Heart left ventricle (tissue), 13 donors: ENCODE results near the gene COCH.

Experiments
- POLR2A ChIP-seq, 2 donors: fragments of 450-650 bp; IDR thresholded peaks; one replicate each; pipeline ENCODE4 v1.6.1; 2017; ENCODE audit warnings: antibody characterized with exemption in 2 of 2, mild to moderate bottlenecking in 2 of 2, moderate library complexity in 2 of 2
- TF ChIP-seq, protein P1 (sequence below), 12 donors: fragments of 200-600 bp; sonication (generic) in 4 of 12; IDR thresholded peaks; one replicate each; pipeline versions ENCODE4 v1.5.0 to v1.8.0; 2018 to 2022; ENCODE audit warnings: antibody characterized with exemption in 12 of 12, mild to moderate bottlenecking in 5 of 12
- donor health status: ischemic (EF 13 %, LVEDD 7.1; RV severe dilation, severe dysfunction).
- donor health status: DM: no; HTN: yes; CAD: no.
- donor health status: DM: no; HTN: no; CAD: no.
- donor health status: ischemic (EF 25% LVEDD 6.9; RV normal size, moderate dysfunction).
- donor health status: ischemic (EF 25% LVEDD 5.7; RV mildly dilated, moderate dysfunction).
- donor health status: ischemic (EF 35%, LVEDD 5.7; RV mildly dilated, moderate dysfunction).
- donor health status: nonischemic (EF 11% LVEDD 7.7; RV severe dilation, severe dysfunction).
- donor health status: DM: yes; HTN: yes; CAD: no.
- donor health status: PGD.
- donor health status: ischemic (EF 29% LVEDD 5.4; RV normal size, mild dysfunction).
- donor health status: nonischemic (EF 23%, LVEDD 6.1; RV moderate dilation, normal function).

DNA sequence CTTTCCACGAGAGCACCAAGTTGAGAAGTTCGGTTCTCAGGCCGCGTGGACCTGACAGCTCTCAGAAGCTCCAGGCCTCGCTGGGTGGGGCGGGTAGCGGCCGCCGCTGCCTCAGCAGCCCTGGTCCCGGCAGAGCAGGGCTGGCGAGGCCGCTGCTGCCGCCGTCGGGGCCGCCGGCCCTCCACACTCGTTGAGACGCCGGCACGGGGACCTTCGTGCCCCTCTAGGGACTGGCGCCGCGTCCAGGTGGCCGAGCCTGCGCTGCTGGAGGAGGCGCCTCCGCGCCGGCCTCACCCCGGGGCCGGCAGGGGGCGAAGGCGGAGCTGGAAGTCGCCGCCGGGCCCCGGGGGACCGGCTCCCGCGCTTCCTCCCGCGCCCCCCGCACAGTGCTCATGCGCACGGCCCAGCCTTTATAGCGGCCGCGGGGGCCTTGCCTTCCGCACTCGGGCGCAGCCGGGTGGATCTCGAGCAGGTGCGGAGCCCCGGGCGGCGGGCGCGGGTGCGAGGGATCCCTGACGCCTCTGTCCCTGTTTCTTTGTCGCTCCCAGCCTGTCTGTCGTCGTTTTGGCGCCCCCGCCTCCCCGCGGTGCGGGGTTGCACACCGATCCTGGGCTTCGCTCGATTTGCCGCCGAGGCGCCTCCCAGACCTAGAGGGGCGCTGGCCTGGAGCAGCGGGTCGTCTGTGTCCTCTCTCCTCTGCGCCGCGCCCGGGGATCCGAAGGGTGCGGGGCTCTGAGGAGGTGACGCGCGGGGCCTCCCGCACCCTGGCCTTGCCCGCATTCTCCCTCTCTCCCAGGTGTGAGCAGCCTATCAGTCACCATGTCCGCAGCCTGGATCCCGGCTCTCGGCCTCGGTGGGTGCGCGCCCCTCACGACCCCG is at the start of gene COCH:
- TF ChIP-seq, protein P1, sequence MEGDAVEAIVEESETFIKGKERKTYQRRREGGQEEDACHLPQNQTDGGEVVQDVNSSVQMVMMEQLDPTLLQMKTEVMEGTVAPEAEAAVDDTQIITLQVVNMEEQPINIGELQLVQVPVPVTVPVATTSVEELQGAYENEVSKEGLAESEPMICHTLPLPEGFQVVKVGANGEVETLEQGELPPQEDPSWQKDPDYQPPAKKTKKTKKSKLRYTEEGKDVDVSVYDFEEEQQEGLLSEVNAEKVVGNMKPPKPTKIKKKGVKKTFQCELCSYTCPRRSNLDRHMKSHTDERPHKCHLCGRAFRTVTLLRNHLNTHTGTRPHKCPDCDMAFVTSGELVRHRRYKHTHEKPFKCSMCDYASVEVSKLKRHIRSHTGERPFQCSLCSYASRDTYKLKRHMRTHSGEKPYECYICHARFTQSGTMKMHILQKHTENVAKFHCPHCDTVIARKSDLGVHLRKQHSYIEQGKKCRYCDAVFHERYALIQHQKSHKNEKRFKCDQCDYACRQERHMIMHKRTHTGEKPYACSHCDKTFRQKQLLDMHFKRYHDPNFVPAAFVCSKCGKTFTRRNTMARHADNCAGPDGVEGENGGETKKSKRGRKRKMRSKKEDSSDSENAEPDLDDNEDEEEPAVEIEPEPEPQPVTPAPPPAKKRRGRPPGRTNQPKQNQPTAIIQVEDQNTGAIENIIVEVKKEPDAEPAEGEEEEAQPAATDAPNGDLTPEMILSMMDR (IDR thresholded peaks at IDR 0.05) = peak in 11 of 12 donors; percentile 7 to 46 (median 30)
- TF ChIP-seq POLR2A (IDR thresholded peaks at IDR 0.05) = no peak
